Kidney glomerular epithelial cell (primary cell): ENCODE measurements around the gene MKS1.
A peak's percentile ranks its signal among the peaks of the same experiment; 100 is the strongest.

Experiments used
- DNase-seq: peaks from one replicate; lab custom pipeline; 2025; lab: John Stamatoyannopoulos, UW

The MKS1 gene

DNA sequence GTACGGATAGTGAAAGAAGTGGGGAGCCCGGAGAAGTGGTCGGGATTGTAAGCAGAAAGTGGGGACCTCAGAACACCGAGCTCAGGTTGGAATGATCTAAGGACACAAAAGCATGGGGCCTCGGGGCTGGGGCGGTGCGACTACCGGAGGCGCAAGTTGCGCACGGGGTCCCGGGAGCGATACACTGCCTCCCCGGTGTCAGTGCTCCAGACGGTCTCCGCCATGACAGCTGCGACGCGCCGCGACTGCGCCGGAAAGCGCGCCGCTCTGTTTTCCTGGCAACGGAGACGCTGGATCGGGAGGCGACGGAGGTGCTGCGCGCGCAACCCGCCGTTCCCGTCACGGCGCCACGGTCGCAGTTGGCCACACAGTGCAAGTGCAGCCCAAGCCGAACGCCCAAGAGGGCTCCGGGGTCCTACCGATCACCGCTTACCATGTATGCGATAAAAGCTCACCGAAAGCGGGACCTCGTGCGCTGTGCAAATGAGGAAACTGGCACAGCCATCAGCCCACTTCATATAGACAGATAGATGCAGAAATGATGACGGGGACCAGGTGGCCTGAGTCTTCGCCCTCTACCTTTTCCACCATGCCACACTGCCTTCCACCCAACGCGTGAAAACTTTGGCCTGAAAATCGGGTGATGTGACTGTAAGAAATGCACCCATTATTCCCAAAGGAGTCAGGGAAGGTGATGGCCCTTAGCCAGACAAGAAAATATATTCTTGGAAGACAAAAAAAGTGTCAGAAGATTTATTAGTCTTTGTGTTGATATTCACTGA, at the start of gene MKS1:
Gene MKS1, minus strand, starts transcription at position 249 of the 782 bp plus-strand sequence. Its CDS starts 25 bp downstream, at position 224.
- peak; percentile 83 for DNase-seq

GRCh38 chr17:58268326-58268725, 49.3 kb upstream of the MKS1 start:
- no peak for DNase-seq

GRCh38 chr17:58267347-58268324, 48.6 kb upstream of the MKS1 start:
- DNase-seq: no peak

- DNase-seq: no peak
Measured at GRCh38 chr17:58265902-58266875, 47.1 kb upstream of the MKS1 start.

- no peak for DNase-seq
Measured at GRCh38 chr17:58265271-58265670, 46.2 kb upstream of the MKS1 start.

- DNase-seq: no peak
Measured at GRCh38 chr17:58264407-58265103, 45.5 kb upstream of the MKS1 start.

DNA sequence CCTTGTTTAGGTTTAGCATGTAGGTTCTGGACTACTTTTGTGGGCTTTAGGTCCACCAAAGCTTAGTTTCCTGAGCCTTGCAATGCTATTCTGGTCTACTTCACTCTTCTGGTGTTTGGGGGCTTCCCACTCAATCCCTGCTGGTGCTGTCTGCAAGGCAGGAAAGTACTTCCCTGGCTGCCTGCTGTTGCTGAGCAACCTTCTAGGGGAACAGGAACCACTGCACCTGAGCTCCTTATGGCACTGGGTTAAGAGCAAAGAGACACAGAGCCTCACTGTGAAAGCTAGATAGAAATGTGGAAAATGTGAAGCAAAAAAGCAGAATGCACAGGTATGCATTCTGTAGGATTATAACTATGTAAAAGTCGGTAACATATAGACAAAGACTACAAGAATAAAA, 44.7 kb upstream of the MKS1 start:
- DNase-seq: no peak

DNA sequence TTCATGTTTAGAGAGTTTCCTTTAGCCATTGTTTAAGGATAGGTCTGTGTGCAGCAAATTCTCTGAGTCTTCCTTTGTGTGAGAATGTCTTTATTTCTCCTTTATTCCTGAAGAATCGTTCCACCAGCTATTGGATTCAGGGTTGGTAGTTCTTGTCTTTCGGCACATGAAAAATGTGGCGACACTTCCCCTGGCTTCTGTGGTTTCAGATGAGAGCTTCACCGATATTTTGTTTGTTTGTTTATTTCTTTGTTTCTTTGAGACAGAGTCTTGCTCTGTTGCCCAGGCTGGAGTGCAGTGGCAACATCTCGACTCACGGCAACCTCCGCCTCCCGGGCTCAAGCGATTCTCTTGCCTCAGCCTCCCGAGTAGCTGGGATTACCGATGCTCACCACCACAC, 43.1 kb upstream of the MKS1 start:
- DNase-seq: no peak

DNA sequence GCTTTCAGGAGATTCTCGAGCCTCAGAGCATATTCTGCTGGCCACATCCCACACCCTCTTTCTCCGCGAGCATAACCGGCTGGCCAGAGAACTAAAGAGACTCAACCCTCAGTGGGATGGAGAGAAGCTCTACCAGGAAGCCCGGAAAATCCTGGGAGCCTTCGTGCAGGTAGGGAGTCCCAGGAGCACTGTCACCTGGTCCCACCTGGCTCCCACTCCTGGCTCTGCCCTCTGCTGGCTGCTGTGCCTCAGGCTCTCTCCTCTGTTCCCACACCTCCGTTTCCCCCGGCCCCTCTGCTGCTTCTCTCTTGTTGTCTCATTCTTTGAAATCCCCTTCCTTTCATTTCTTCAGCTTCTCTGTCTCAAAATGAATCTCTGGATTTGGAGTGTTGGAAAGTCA, 35.7 kb upstream of the MKS1 start:
- DNase-seq: no peak

GRCh38 chr17:58253082-58253481, 34.0 kb upstream of the MKS1 start:
- no peak for DNase-seq

DNA sequence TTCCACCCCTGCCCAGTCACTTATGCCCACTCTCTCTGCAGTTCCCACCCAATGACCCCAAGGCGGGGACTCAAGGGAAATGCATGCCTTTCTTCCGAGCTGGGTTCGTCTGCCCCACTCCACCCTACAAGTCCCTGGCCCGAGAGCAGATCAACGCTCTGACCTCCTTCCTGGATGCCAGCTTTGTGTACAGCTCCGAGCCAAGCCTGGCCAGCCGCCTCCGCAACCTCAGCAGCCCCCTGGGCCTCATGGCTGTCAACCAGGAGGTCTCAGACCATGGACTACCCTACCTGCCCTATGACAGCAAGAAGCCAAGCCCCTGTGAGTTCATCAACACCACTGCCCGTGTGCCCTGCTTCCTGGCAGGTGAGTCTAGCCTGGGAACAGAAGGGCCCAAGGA, 33.1 kb upstream of the MKS1 start:
- no peak for DNase-seq

DNA sequence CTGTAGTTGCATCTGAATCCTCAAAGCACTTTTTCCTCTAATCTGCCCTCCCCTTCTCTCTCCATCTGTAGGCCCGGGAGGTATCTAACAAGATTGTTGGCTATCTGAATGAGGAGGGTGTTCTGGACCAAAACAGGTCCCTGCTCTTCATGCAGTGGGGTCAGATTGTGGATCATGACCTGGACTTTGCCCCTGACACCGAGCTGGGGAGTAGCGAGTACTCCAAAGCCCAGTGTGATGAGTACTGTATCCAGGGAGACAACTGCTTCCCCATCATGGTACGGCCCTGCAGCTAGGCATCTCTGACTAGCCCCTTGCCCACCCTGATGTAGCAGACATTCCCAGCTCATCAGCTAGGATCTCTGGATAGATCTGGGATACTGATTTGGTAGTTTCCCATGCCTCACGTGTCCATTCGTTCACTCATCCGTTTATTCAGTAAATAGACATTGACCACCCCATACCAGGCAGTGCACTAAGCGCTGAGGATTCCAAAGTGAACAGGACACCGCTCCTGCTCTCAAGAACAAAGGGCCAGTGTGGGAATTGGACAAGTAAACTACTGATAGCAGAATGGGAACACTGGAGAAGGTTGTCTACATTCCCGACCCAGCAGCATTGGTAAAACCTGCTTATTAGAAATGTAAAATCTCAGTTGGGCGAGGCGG, 31.4 kb upstream of the MKS1 start:
- DNase-seq: no peak

DNA sequence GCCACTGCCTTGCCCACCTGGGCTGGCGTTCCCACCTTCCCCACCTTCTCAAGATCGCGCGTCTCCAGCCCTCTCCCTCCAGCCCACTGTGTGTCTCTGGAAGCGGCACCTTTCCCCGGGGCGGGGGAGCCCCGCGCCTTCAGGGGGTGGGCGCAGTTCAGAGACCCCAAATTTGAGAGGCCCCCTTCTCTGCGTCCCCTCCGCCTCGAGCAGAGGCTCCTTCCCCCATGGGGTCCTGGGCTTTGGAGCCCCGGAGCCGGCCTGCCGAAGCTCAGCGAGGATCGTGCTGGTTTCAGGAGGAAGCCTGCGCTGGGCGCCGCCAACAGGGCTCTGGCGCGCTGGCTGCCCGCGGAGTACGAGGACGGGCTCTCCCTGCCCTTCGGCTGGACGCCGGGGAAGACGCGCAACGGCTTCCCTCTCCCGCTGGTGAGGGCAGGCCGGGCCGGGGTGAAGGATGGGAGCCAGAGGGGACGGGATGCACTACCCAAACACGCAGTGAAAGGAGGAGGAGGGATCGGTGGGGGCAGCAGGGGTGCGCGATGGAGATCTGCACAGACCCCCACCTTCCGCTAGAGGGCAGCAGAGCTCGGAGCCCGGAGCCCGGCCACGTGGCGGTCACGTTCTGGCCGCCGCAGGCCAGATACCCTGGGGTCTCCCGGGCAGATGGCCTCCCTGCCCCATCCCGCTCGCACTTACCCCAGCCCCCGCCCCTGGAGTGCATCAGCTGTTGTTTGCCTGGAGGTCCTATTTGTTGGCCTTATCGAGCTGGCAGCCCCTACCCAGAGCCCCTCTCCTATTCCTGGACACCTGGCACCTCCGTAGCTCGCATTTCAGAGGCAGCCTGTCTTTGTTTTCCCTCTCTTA, 30.4 kb upstream of the MKS1 start:
- DNase-seq: peak; percentile 30

DNA sequence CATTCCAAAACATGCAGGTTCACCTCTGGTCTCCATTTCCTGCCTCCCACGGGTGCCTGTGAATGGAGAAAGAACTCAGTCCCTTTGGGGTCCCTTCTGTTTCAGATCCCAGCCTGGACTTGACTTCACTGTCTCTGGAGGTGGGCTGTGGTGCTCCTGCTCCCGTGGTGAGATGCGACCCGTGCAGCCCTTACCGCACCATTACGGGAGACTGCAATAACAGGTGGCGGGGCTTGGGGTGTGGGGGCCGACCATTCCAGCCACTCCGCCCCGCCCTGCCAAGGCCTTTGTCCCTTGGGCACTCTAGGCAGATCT, 29.9 kb upstream of the MKS1 start:
- DNase-seq: no peak

GRCh38 chr17:58247511-58248363, 28.7 kb upstream of the MKS1 start:
- no peak for DNase-seq

DNA sequence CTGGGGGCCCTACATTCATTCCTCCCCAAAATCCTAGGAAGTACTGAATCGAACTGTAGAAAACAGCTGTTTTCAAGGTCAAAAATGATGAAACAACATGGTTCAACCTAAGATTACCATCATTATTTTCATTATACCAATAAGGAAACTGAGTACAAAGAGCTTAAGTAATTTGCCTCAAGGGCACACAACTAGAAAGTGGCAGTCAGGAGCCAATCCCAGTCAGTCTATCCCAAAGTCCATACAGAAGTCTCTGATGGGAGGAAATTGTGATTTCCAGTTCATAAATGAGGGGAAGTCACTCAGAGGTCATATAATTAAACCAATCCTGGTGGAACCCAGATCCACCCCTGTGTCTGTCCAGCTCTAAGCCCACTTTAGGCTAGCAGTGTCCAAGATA, 27.7 kb upstream of the MKS1 start:
- DNase-seq: no peak

- DNase-seq: no peak
Measured at GRCh38 chr17:58246104-58246740, 27.2 kb upstream of the MKS1 start.

GRCh38 chr17:58245428-58246103, 26.5 kb upstream of the MKS1 start:
- DNase-seq: no peak
